Measurements from ENCODE around the gene YIPF2. TPM values are rescaled to one million over a fixed set of nuclear protein-coding genes. Genes with fewer than 3 reads are reported as not detected.

YIPF2 gene
- total and polyA plus RNA-seq, 10 of the 15 experiments (the other 5 are each of a cell fraction or from before 2014, with no cell fraction given) = 0.92 to 38.9 (median 17.6) TPM

GRCh38 chr19:10928563-10929401, at the start of gene YIPF2, which contains the start of gene TIMM29 (continued):
- TF ChIP-seq EED (IDR thresholded peaks at IDR 0.05; ENCODE audit: low read depth) = no peak
- TF ChIP-seq TCF3 (IDR thresholded peaks at IDR 0.05; ENCODE audit: borderline replicate concordance, insufficient read depth, low read depth, low read length) = peak; percentile 56
- no peak for TF ChIP-seq USF2 (IDR thresholded peaks at IDR 0.05; ENCODE audit: borderline replicate concordance, low read depth, low read length)
- no peak for TF ChIP-seq BMI1 (IDR thresholded peaks at IDR 0.05; ENCODE audit: borderline replicate concordance)
- TF ChIP-seq CBX3 (IDR thresholded peaks at IDR 0.05; ENCODE audit: borderline replicate concordance, low read depth) = no peak
- TF ChIP-seq SREBF2 (IDR thresholded peaks at IDR 0.05; ENCODE audit: low read length) = peak; percentile 74
- peak; percentile 65; the same call in 1 of the 2 replicates for TF ChIP-seq IRF3 (IDR thresholded peaks at IDR 0.05)
- no peak for TF ChIP-seq ZBTB4 (CRISPR knock-in tag; IDR thresholded peaks at IDR 0.05)
- no peak for TF ChIP-seq ZNF592 (IDR thresholded peaks at IDR 0.05)
- TF ChIP-seq RELB (IDR thresholded peaks at IDR 0.05; ENCODE audit: low read depth) = peak; percentile 97
- peak; percentile 84 for TF ChIP-seq TARDBP (IDR thresholded peaks at IDR 0.05; ENCODE audit: borderline replicate concordance)
- TF ChIP-seq ZBTB11 (CRISPR knock-in tag; IDR thresholded peaks at IDR 0.05) = peak; percentile 94
- TF ChIP-seq ZNF622 (IDR thresholded peaks at IDR 0.05) = no peak
